GM23248 (cell line): Measurements from ENCODE around the gene PRSS50.

Experiments
- EZH2 ChIP-seq: fragments of 200-600 bp; sonication (generic); IDR thresholded peaks from 2 replicates; pipeline ENCODE4 v1.6.1; 2018; ENCODE audit warnings: antibody characterized with exemption, mild to moderate bottlenecking; ENCODE audit not compliant: insufficient read depth, poor library complexity, severe bottlenecking
- EZH2phosphoT487 ChIP-seq: fragments of 200-600 bp; sonication (generic); IDR thresholded peaks from 2 replicates; pipeline ENCODE4 v1.6.1; 2018; ENCODE audit warnings: antibody characterized with exemption, moderate library complexity, mild to moderate bottlenecking, low read depth; ENCODE audit not compliant: insufficient read depth

DNA sequence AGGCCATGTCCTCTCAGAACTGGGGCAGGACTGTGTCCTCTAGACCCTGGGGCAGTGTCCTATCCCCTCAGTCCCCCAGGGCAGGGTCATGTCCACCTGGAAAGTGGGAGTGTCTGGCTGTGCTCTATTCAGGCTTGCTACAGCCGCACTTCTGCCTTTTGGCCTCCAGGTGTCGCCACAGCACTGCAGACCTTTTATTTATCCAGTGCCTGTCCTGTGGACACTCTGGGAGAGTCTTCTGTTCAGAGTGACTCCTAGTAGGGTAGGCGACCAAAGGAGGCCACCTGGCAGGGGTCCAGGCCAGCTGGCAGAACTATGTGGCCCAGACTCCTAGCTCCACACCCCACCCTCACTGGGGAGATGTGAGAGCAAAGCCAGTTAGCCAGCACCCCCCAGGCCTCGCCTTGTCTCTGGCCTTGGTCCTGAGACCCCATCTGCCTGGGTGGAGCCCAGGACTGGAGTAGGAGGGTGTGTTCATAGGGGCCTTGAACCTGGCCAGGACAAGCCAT is 12.6 kb downstream of the PRSS50 start:
- TF ChIP-seq EZH2: no peak
- no peak for TF ChIP-seq EZH2phosphoT487
